Choroid plexus epithelial cell (primary cell): ENCODE data around the gene MEIS3.
"Not testable (repeated sequence)": the region's sequence is repeated elsewhere in the genome, so short reads cannot be mapped to it uniquely, and the experiment has no call there.

Experiments used
- DNase-seq: peaks from one replicate; pipeline ENCODE4 v3.0.0-alpha.2; 2010; ENCODE audit warnings: low read depth
- H3K4me3 ChIP-seq: 2 replicates; pipeline ENCODE4 v1.5.1; 2011; ENCODE audit warnings: low read depth, mild to moderate bottlenecking, control low read depth, low read length, moderate library complexity
- TF ChIP-seq, protein P1 (sequence below): conservative IDR thresholded peaks from 2 replicates; pipeline ENCODE4 v1.5.1; 2011; ENCODE audit warnings: low read depth, mild to moderate bottlenecking, control low read depth, inconsistent platforms, low read length, moderate library complexity

MEIS3 gene

DNA sequence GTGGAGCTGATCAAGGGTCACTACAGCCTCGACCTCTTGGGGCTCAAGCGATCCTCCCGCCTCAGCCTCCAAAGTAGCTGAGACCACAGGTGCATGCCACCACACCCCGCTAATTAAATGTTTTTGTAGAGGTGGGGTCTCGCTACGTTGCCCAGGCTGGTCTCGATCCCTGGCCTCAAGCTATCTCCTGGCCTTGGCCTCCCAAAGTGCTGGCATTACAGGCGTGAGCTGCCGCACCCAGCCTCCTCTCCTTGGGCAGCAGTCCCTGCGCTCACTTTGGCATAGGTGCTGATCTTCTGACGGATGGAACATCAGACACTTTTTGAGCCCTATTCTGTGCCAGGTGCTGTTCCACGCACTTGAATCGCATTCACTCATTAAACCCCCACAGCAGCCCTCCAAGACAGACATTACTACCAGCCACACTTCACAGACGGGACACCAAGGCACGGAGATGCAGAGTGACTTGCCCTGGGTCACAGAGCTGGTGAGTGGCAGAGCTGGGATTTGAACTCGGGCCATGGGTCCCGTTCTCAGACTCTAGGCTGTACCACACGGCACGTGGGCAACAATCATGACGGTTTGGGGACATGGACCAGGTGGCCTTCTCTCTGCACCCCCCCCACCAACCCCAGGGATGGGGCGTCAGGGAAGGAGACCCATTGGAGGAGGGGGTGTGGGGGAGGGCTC is 3.2 kb downstream of the MEIS3 start:
- TF ChIP-seq, protein P1, sequence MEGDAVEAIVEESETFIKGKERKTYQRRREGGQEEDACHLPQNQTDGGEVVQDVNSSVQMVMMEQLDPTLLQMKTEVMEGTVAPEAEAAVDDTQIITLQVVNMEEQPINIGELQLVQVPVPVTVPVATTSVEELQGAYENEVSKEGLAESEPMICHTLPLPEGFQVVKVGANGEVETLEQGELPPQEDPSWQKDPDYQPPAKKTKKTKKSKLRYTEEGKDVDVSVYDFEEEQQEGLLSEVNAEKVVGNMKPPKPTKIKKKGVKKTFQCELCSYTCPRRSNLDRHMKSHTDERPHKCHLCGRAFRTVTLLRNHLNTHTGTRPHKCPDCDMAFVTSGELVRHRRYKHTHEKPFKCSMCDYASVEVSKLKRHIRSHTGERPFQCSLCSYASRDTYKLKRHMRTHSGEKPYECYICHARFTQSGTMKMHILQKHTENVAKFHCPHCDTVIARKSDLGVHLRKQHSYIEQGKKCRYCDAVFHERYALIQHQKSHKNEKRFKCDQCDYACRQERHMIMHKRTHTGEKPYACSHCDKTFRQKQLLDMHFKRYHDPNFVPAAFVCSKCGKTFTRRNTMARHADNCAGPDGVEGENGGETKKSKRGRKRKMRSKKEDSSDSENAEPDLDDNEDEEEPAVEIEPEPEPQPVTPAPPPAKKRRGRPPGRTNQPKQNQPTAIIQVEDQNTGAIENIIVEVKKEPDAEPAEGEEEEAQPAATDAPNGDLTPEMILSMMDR, result no peak
- no peak overlapping the region for H3K4me3 ChIP-seq
- DNase-seq, result no peak

DNA sequence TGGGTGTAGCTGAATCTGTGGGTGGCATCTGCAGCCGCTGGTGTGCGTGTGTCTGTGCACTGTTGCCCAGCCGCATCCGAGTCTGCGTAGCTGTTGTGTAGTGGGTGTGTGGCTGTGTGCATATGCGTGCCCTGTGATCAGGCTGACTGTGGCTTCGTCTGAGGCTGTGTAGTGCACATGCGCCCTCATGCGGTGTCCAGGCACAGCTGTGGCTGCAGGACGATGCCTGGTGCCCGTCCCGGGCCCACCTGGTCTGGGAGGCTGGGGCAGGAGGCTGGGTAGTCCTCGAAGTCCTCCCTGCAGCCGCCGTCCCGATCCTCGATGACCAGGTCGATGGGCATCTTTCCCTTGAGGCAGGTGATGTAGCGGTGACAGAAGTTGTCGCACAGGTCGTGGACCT is 4.9 kb downstream of the MEIS3 start:
- DNase-seq, result no peak
- TF ChIP-seq, protein P1, result peak; percentile 44

DNA sequence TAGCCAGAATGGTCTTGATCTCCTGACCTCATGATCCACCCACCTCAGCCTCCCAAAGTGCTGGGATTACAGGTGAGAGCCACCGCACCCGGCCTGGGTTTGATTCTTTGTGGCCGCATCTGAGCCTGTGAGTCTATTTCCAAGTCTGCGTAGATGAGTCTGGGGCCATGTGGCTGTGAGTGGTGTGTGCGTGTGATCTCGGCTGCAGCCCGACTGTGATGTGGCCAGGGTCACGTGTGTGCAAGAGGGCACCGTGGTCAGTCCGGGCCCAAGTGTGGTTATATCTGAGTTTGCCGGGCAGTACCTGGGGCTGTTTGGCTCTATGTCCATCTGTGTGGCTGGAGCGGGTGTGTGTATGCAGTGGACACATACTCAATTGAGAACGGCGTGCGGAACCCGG is 5.4 kb downstream of the MEIS3 start:
- TF ChIP-seq, protein P1, result no peak
- no peak overlapping the region for H3K4me3 ChIP-seq
- DNase-seq, result no peak

More for the DNA sequence above, 4.9 kb downstream of the MEIS3 start:
- H3K4me3 ChIP-seq, result no peak overlapping the region

DNA sequence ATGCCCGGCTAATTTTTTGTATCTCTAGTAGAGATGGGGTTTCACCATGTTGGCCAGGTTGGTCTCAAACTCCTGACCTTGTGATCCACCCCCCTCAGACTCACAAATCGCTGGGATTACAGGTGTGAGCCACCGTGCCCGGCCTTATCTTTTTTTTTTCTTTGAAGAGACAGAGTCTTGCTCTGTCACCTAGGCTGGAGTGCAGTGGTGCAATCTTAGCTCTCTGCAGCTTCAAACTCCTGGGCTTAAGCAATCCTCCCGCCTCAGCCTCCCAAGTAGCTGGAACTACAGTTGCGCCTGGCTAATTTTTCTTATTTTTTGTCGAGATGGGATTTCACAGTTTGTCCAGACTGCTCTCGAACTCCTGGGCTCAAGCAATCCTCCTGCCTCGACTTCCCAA is 7.6 kb downstream of the MEIS3 start:
- DNase-seq, result not testable (repeated sequence)

DNA sequence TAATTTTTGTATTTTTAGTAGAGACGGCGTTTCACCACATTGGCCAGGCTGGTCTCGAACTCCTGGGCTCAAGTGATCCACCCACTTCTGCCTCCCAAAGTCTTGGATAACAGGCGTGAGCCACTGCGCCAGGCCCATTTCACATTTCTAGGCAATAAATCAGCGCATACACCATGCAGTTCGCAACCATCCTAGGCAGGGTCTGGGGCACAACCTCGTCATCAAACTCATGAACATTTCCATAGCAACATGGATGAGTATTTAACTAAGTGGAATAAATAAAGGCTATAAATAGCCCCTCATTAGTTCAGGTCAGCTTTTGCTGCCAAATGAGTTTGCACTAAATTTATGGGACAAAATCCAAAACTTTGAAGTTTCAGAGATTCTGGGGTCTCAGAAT is 8.2 kb downstream of the MEIS3 start:
- TF ChIP-seq, protein P1, result no peak
- no peak for DNase-seq
- no peak overlapping the region for H3K4me3 ChIP-seq

More for the DNA sequence above, 7.6 kb downstream of the MEIS3 start:
- not testable (repeated sequence) for H3K4me3 ChIP-seq

DNA sequence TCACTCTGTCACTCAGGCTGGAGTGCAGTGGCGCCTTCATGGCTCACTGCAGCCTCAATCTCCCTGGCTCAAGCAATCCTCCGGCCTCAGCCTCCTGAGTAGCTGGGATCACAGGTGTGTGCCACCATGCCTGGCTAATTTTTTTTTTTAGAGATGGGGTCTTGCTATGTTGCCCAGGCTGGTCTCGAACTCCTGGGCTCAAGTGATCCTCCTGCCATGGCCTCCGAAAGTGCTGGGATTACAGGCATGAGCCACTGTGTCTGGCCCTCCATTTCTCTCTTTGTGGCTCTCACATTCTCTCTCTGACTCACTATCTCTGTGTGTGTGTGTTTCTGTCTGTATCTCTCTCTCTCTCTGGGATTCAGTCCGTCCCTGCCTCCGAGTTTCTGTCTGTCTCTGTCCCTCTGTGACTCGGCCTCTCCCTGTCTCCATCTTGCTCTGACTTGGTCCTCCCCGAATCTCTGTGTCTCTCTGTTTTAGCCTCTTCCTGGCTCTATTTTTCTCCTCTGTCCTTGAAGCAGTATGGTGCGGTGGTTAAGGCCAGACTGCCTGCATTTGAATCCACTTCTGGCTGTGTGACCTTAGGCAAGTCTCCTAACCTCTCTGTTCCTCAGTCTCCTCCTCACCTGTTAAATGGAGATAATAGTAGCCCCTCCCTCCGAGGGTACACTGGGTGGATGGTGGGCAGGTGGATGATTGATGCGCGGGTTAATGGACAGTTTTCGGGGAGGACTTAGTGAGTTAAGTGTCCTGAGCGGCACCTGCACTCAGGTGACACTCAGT is 11.0 kb downstream of the MEIS3 start:
- DNase-seq, result no peak
- TF ChIP-seq, protein P1, result no peak
- no peak overlapping the region for H3K4me3 ChIP-seq

DNA sequence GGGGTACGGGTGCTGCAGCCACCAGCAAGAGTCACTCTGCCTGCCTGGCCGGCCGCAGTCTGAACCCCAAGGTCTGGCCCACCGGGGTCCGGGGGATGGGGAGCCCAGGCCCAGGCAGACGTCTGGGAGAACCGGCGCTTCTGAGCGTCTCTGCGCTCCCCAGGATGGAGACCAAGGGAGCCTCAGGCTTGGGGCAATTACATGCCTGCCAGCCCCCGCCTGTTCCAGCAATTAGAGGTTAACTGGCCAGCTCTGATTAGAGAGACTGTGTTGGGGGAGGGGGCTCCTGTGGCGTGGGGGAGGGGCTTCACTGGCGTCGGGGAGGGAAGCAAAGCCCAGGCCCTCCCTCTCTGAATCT is 11.9 kb downstream of the MEIS3 start:
- TF ChIP-seq, protein P1, result no peak
- DNase-seq, result no peak
- no peak overlapping the region for H3K4me3 ChIP-seq
